T-helper 1 cell treated with Interleukin-12 subunit alpha and Interleukin-12 subunit beta and Interleukin-4 antibody, amounts not matched to agents 30 μg/mL and 1 μg/mL, for 36 hours (primary cell): ENCODE data around the gene TMEM63A.
"Not testable (repeated sequence)": the region's sequence is repeated elsewhere in the genome, so short reads cannot be mapped to it uniquely, and the experiment has no call there.

Experiments used
- H3K27ac Mint-ChIP-seq: one replicate; pipeline ENCODE4 v1.8.0; 2021; ENCODE audit warnings: mild to moderate bottlenecking, mixed read lengths
- H3K27me3 Mint-ChIP-seq: one replicate; pipeline ENCODE4 v1.8.0; 2021; ENCODE audit warnings: low read depth, mixed read lengths
- H3K36me3 Mint-ChIP-seq: one replicate; pipeline ENCODE4 v1.8.0; 2021; ENCODE audit warnings: low read depth, mixed read lengths
- H3K4me1 Mint-ChIP-seq: one replicate; pipeline ENCODE4 v1.8.0; 2021; ENCODE audit warnings: low read depth, mixed read lengths
- H3K4me3 Mint-ChIP-seq: one replicate; pipeline ENCODE4 v1.8.0; 2021; ENCODE audit warnings: mild to moderate bottlenecking, moderate library complexity, mixed read lengths
- H3K9me3 Mint-ChIP-seq: one replicate; pipeline ENCODE4 v1.8.0; 2021; ENCODE audit warnings: mixed read lengths

The TMEM63A gene

GRCh38 chr1:225822655-225823403 is 59.4 kb downstream of the TMEM63A start:
- Mint-ChIP-seq H3K4me3 (no peak overlapping the region), H3K27ac (no peak overlapping the region), H3K9me3 (no peaks in the 10 kb centered on the region), H3K4me1 (peaks cover 3% of the 10 kb centered on the region), H3K27me3 (peaks cover 7% of the 10 kb centered on the region), H3K36me3 (no peaks in the 10 kb centered on the region)

- Mint-ChIP-seq H3K27ac (no peak overlapping the region), H3K9me3 (no peaks in the 10 kb centered on the region), H3K36me3 (no peaks in the 10 kb centered on the region), H3K4me3 (no peak overlapping the region), H3K4me1 (peaks cover 4% of the 10 kb centered on the region), H3K27me3 (peaks cover 7% of the 10 kb centered on the region)
Observed at GRCh38 chr1:225820522-225821120, 61.6 kb downstream of the TMEM63A start.

- Mint-ChIP-seq H3K4me1 (peaks cover 4% of the 10 kb centered on the region), H3K4me3 (no peak overlapping the region), H3K9me3 (no peaks in the 10 kb centered on the region), H3K36me3 (no peaks in the 10 kb centered on the region), H3K27me3 (peaks cover 7% of the 10 kb centered on the region), H3K27ac (no peak overlapping the region)
Observed at GRCh38 chr1:225819346-225820192, 62.6 kb downstream of the TMEM63A start.

GRCh38 chr1:225818229-225818628 is 64.0 kb downstream of the TMEM63A start:
- Mint-ChIP-seq H3K27me3 (peaks cover 7% of the 10 kb centered on the region), H3K9me3 (no peaks in the 10 kb centered on the region), H3K4me3 (no peak overlapping the region), H3K27ac (no peak overlapping the region), H3K4me1 (peaks cover 4% of the 10 kb centered on the region), H3K36me3 (no peaks in the 10 kb centered on the region)

- Mint-ChIP-seq H3K4me1 (peaks cover 4% of the 10 kb centered on the region), H3K27ac (no peak overlapping the region), H3K4me3 (no peak overlapping the region), H3K9me3 (no peaks in the 10 kb centered on the region), H3K27me3 (peaks cover 7% of the 10 kb centered on the region), H3K36me3 (no peaks in the 10 kb centered on the region)
Observed at GRCh38 chr1:225817611-225818061, 64.5 kb downstream of the TMEM63A start.

- Mint-ChIP-seq H3K9me3 (no peaks in the 10 kb centered on the region), H3K27ac (no peak overlapping the region), H3K27me3 (peaks cover 3% of the 10 kb centered on the region), H3K36me3 (no peaks in the 10 kb centered on the region), H3K4me1 (peaks cover 4% of the 10 kb centered on the region), H3K4me3 (no peak overlapping the region)
Observed at GRCh38 chr1:225816643-225817538, 65.3 kb downstream of the TMEM63A start.

- no peak overlapping the region for H3K4me3 Mint-ChIP-seq
- no peak overlapping the region for H3K27ac Mint-ChIP-seq
- no peaks in the 10 kb centered on the region for H3K36me3 Mint-ChIP-seq
- H3K4me1 Mint-ChIP-seq = peaks cover 9% of the 10 kb centered on the region
- H3K9me3 Mint-ChIP-seq = no peaks in the 10 kb centered on the region
- peaks cover 10% of the 10 kb centered on the region for H3K27me3 Mint-ChIP-seq
Observed at GRCh38 chr1:225815526-225816178, 66.5 kb downstream of the TMEM63A start.

GRCh38 chr1:225815090-225815489 is 67.1 kb downstream of the TMEM63A start:
- not testable (repeated sequence) for H3K9me3 Mint-ChIP-seq, H3K36me3 Mint-ChIP-seq, H3K27ac Mint-ChIP-seq, H3K4me3 Mint-ChIP-seq
- H3K4me1 Mint-ChIP-seq = peaks cover 12% of the 10 kb centered on the region
- peaks cover 14% of the 10 kb centered on the region for H3K27me3 Mint-ChIP-seq

GRCh38 chr1:225814381-225814780 is 67.8 kb downstream of the TMEM63A start:
- H3K27ac Mint-ChIP-seq = no peak overlapping the region

GRCh38 chr1:225813214-225813964 is 68.8 kb downstream of the TMEM63A start:
- Mint-ChIP-seq H3K9me3 (no peaks in the 10 kb centered on the region), H3K4me1 (peaks cover 18% of the 10 kb centered on the region), H3K36me3 (no peaks in the 10 kb centered on the region), H3K4me3 (no peak overlapping the region), H3K27ac (no peak overlapping the region), H3K27me3 (peaks cover 14% of the 10 kb centered on the region)

More at GRCh38 chr1:225814381-225814780, 67.8 kb downstream of the TMEM63A start:
- no peak overlapping the region for H3K4me3 Mint-ChIP-seq
- H3K4me1 Mint-ChIP-seq = peaks cover 17% of the 10 kb centered on the region
- H3K36me3 Mint-ChIP-seq = no peaks in the 10 kb centered on the region
- H3K27me3 Mint-ChIP-seq = peaks cover 14% of the 10 kb centered on the region
- H3K9me3 Mint-ChIP-seq = no peaks in the 10 kb centered on the region

GRCh38 chr1:225812488-225813213 is 69.5 kb downstream of the TMEM63A start:
- Mint-ChIP-seq H3K27me3 (peaks cover 17% of the 10 kb centered on the region), H3K4me1 (peaks cover 16% of the 10 kb centered on the region)

GRCh38 chr1:225811622-225812487 is 70.3 kb downstream of the TMEM63A start:
- peaks cover 14% of the 10 kb centered on the region for H3K4me1 Mint-ChIP-seq
- no peak overlapping the region for H3K4me3 Mint-ChIP-seq
- H3K27ac Mint-ChIP-seq = no peak overlapping the region
- H3K36me3 Mint-ChIP-seq = no peaks in the 10 kb centered on the region
- H3K9me3 Mint-ChIP-seq = no peaks in the 10 kb centered on the region
- peaks cover 17% of the 10 kb centered on the region for H3K27me3 Mint-ChIP-seq

More at GRCh38 chr1:225812488-225813213, 69.5 kb downstream of the TMEM63A start:
- Mint-ChIP-seq H3K36me3 (no peaks in the 10 kb centered on the region), H3K9me3 (no peaks in the 10 kb centered on the region), H3K4me3 (no peak overlapping the region), H3K27ac (no peak overlapping the region)
